HG03039 (cell line): ENCODE results near the gene CNTN5.
"Not testable (repeated sequence)": the region's sequence is repeated elsewhere in the genome, so short reads cannot be mapped to it uniquely, and the experiment has no call there.

Experiments
- ATAC-seq: cut with Tn5 transposase; IDR thresholded peaks from one replicate; pipeline ENCODE4 v1.9.1; 2021; ENCODE audit warnings: mild to moderate bottlenecking, moderate library complexity; ENCODE audit not compliant: unreplicated experiment

The CNTN5 gene

DNA sequence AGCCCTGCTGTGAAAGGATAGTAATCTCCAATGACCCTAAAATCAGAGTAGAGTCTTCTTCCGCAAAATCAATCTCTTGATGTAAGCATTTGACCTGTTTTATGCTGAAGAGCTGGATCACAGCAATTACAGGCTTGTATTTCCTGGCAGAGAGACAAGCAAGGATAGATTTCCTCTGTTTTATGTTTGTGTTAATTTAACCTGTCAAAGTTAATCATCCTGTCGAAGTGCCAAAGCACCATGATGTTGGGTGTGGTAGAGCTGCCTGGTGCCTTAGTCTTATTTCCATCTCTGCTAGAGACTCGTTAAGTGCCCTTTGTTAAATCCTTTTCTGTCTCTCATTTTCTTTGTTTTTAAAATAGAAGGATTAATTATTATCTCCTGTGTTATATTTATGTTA, 248.1 kb downstream of the CNTN5 start:
- ATAC-seq = no peak

DNA sequence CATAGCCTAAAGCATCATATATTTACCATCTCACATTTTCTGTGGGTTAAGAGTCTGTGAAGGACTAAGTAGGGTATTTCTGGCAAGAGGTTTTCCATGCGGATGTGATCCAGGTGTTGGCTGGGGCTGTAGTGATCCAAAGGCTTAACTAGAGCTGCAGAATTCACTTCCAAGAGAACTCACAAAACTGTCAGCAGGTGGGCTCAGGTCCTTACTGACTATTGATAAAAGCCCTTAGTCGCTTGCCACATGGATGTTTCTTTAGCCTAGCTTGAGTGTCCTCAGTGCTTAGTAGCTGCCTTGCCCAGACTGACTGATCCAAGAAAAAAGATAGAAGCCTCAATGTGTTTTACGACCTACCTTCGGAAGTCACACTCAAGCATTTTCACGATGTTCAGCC, 250.8 kb downstream of the CNTN5 start:
- ATAC-seq = no peak

DNA sequence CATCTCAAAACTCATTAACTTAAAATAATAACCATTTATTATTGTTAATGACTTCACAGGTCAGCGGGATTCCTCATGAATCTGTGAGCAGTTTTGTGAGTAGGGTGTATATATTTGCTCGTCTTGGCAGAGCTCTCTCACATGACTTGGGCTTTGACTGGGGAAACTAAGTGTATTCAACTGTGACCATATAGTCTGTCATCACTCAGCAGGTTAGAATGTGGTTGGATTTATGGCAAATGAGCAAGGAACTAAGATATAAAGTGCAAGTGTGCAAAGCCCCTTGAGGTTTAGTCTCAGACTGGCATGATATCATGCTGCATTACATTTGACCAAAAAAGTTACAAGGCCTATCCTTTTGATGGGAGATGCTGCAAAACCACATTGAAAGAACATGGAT, 254.8 kb downstream of the CNTN5 start:
- no peak for ATAC-seq

DNA sequence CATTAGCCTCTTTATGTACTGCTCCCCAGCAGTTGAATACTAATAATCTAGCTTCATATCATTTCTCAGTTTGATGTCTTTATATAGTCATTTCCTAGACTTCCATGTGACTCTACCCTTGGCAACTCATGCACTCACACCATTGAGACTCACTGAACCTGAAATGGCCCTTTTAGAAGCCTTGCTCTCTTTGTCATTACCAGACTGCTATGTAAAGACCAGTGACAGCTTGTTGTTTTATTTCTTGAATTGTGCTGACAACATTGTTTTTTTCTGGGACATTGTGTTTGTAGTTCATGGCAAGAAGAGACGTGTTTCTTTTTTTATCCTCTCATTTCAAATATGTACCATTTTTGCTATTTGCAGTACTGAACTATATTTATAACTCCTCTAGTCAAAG, 256.5 kb downstream of the CNTN5 start:
- no peak for ATAC-seq

DNA sequence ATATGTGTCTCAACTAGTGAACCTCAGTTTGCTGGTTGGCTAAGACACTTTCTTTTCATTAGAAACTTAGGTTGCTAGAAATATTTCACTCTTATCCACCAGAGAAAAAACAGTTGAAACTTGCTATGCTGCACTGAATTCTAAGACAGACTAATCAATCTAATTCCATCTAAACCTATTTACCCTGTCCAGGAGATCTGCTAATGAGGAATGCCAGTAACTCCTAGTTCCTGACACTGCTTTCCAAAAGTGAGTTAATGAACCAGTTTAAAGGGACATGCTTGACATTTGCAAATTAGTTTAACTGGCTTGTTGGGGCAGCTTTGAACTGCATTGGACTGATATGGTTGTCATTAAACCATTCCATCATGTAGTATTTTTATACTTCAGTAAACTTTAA, 258.5 kb downstream of the CNTN5 start:
- no peak for ATAC-seq

DNA sequence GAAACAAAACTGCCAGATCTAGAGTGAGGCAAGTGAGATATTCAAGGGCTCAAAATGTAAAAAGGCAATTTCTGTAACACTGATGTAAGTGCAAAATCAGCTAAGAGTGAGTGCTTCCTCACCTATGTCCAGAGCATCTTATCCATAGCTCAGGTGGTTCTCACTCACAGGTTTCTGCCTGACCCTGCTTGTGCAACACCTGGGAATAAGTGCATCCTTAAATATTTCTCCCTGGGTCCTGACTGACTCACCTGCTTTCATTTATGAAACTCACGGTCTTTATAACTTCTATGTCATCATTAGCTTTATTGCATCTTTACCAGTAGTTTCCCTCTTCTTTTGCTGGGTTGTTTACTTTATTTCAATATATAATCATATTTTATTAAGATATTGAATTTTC, 260.6 kb downstream of the CNTN5 start:
- ATAC-seq = no peak

DNA sequence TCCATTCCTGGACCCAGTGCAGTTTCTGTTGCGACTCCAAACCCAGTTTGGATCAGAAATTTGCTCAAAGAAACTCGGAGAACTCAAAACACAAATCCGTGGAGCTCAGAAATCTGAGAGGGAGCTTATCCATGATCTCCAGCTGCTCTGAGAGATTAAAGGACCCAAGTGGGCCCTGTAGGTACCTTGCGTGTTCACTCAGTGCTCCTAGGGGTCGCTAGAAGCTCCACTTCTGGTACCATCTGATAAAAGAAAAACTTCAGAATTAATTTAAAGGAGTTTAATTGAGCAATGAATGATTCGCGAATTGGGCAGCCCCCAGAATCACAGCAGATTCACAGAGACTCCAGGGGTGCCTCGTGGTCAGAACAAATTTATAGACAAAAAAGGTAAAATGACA, 277.2 kb downstream of the CNTN5 start:
- not testable (repeated sequence) for ATAC-seq

DNA sequence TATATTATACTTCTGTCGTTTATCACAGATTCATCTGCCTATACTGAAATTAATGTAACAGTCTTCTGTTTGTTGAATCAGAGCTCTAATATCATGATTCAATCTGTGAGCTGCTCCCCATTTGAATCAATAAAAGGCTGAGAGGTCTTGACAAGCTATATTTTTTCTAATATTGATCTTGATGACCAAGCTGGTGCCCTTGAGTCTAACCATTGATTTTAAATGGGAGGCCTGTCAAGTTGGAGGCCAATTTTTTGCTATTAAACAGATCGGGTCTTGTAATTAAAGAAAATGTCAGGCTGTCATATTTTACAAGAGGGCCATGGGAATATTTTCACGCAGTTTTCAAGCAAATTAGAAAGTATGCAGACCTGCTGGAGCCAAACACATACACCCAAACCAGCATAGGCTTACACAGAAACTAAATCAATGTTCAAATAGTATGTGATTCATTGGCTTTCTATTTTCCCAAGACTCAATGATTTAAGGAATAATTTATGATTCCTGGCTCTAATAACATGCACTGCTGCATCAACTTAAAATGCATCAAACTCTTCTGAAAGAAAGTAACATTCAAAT, 286.9 kb downstream of the CNTN5 start:
- ATAC-seq = no peak

DNA sequence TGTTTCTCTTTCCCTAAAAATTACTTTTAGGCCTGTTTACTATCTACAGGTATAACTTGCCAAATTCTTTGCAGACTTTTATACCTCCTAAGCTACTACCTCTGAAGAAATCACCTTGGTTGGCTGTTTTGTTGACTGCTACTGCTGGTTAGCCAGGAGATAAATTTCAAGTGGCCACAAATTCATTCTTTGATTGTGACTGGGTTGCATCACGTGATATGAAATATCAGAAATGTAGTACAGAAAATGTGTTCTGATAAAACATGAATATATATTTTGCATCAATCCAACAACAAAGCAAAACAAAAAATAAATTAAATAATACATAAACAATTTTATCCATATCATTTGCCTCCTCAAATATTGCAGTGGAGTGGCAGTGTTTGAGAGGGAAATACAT, 291.1 kb downstream of the CNTN5 start:
- no peak for ATAC-seq

DNA sequence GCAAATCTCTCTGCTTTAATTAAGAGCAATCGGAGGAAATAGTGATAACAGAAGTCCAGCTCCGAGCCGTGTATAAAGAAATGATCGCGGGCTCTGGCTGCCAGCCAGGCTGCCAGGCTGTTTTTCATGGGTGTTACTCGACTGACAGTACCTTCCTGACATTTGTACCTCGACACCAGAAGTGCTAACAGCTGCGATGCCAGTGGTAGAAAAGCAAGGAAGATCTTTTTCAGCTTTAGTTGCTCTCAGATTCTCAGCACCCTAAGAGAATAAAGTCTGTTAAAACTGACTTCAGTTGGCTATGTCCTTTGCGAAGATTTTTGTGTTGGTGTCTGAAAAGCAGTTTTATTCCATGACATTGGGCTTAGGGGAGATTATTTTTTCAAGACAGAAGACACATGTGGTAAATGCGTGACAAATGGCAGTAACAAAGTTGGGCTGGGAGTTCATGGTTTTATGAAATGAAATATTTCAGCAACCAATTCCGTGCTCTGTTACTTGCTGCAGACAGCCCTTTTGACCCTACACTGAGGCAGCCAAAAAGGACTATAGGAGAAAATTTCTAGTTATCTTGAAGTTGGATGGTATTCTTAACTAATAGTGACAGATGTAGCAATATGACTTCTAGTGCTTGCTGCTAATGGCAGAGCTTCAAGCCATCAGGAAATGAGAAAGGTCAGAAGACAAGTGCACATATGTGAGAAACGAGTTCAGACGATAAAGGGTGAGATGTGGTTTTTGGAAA, 296.2 kb downstream of the CNTN5 start:
- no peak for ATAC-seq

DNA sequence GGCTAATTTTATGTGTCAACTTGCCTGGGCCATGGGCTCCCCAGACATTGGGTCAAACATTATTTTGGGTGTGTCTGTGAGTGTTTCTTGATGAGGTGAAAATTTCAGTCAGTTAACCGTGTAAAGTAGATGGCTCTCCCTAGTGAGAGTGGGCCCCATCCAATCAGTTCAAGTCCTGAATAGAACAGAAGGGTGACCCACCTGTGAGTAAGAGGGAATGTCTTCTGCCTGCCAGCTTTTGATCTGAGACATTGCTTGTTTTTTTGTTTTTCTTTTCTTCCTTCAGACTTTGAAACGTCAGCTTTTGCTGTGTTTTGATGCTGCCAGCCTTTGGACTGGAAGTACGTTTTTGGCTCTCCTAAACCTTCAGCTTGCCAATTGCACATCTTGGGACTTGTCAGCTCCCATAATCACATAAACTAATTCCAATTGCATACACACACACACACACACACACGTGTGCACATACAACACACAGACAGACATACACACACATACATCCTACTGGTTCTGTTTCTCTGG, 300.1 kb downstream of the CNTN5 start:
- ATAC-seq = no peak

DNA sequence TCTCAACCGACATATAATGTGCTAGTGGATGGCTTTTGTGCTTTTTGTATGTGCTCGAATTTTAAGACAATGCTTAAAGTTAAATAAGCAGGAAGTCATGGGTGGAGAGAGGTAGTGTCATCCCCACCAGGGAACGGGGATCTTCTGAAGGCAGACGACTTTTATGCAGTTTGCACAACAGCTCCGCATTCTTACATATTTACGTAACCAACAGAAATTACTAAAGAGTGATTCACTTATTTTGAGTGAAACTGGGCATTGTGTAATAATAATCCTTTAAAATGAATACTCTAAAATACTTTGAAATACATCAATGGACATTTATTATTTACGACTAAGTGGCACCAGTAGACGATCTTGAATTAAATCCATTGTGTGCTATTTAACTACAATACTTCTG, 305.1 kb downstream of the CNTN5 start:
- no peak for ATAC-seq

DNA sequence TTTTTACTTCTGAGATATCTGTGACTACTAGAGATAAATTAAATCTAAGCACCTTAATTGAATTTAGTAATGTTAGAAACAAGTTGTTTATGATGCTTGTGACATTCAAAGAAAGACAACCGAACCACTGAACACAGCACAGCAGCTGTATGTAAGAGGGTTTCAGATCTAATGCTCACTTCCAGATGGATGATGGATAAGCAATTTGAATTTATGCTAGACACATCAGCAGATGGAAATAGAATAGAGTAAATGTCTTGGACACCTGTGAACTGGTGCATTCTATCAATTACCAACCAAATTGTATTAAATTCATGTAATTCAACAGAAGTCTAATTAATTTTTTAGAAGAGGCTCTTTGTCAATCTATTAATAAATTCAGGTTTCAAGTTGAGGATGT, 306.3 kb downstream of the CNTN5 start:
- ATAC-seq = no peak

DNA sequence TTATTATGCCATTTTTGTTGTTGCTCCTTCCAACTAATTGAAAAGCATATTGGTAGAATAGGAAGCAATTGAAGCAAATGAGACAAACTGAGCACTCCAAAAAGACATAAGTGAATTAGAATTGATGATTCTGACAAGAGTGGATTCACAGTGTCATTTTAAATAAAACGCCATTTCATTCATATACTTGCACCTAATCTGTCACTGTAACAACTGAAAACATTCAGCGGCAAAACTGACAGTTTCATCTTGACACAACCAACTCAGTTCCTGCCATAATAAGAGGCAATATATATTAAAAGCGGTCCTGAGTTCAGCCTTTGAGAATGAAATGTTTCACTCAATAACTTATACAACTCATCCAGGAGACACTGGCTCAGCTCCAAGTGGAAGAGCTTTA, 306.8 kb downstream of the CNTN5 start:
- ATAC-seq = no peak

DNA sequence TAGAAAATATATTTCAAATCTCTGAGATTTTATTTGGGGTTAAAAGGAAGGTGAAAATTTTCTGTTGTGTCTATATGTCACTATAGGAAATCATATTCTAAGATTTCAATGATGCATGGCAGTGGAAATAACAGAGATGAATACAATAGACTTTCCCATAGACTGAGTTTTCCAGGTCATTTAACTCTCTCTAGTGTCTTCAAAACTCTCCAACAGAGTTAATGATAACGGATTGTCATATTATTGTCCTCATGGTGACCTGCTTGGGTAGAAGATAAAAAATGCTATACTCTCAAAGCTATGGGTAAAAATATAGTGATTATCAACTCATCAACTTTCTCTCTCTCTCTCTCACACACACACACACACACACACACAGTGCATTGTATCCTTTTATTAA, 312.9 kb downstream of the CNTN5 start:
- ATAC-seq = no peak

DNA sequence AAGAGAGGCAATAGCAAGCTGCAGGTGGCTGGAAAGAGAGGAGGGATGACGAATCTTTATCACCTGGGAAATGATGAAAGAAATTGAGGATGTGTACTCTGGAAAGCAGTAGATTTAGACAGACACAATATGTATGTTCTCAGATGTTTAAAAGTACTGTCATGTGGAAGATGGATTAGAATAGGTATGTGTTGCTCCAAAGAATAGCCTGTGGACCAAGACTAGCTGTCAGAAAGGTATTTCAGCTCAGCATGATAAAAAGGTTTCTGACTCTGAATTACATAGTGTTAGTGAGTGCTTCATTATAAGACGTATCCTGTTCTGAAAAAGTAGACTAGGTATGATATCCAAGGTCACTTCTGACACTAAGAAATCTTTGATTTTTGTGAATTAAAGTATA, 322.4 kb downstream of the CNTN5 start:
- no peak for ATAC-seq

DNA sequence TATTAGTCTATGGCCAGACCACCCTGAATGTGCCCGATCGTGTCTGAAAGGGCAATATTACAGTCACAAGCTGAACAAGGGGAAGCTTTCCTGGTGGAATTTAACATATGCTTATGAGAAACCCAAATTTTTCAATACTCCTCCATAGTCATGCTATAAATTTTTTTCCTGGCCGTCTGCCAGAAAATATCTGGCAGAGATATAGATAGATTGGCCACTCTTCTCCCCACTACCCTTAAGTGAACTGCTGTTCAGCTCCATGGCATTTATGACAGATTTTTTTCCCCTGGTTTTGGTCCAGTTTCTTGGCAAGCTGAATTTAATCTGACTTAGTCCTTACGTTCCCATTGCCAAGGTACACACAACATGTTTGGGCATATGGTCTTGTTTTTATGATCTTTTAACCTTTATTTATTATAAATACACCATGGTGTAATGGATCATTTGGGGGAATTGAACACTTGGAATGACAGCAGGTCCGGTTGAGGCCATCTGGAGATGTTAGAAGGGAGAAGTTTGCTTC, 328.5 kb downstream of the CNTN5 start:
- ATAC-seq = no peak

DNA sequence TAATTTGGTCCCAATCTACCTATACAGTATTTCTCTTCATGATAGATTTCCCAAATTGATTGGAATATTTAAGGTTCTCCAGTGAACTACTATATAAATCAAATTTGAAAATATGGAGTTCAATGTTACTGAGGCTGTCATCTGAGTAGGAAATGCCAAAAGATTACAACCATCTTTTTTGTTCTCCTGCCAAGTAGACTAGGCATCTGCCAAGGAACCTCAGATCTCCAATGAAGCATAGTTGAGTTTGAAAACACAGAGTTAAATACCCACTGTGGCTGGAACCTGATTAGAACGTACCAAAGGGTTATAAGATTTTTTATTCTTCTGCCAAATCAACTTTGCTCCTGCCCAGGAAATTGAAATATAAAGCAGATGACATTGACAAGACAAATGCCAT, 330.9 kb downstream of the CNTN5 start:
- no peak for ATAC-seq

DNA sequence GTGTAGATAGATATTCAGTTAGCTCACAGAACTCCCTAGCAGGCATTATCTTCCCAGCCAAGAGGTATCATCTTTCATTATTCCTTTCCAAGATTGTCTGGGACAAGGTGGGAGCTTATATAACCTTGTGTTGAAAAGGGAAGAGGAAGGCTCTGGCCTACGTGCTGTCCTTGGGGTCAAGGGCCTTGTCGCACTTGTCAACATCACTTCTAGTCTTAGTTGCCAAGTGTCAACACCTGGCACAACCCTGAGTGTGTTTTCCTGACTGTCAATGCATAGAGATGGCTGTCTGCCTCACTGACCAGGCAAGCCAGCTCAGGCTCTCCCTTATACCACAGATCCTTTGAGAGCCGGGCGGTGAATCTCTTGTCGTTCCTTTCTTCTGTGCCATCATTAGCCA, 331.9 kb downstream of the CNTN5 start:
- no peak for ATAC-seq

DNA sequence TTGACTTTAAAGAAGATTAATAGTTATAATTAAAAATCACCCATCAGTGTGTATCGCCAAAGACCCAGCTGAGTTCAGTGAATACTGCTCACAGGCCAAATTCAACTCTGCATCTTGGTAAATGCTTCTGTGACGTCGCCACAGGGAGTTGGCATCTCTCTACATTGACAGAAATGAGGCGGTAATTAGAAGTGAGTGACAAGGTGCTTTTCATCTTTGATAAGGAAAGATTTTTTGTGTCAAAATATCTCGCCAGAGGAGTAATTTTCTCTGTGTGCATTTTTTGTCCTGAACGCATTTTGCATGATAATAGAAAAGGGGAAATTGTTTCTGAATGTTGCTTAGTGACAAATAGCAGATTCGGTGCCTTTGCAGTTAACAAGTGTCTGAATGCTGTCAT, 345.8 kb downstream of the CNTN5 start:
- no peak for ATAC-seq

DNA sequence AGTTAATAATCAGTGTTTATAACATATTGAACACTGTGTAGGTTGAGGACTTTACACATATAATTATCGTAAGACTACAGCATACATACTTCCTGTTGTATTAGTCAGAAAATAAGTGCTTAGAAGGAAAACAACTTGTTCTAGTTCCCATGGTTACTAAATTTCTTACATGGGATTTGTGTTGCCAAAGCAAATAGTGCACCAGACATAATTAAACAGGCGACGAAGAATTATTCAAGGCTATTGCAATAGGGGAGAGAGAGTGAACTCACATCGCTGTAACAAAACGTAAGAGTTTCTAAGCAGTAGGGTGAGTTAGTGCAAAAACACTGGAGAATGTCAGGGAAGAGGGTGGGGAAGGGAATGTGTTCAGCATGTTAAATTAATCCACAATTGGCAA, 347.8 kb downstream of the CNTN5 start:
- no peak for ATAC-seq

DNA sequence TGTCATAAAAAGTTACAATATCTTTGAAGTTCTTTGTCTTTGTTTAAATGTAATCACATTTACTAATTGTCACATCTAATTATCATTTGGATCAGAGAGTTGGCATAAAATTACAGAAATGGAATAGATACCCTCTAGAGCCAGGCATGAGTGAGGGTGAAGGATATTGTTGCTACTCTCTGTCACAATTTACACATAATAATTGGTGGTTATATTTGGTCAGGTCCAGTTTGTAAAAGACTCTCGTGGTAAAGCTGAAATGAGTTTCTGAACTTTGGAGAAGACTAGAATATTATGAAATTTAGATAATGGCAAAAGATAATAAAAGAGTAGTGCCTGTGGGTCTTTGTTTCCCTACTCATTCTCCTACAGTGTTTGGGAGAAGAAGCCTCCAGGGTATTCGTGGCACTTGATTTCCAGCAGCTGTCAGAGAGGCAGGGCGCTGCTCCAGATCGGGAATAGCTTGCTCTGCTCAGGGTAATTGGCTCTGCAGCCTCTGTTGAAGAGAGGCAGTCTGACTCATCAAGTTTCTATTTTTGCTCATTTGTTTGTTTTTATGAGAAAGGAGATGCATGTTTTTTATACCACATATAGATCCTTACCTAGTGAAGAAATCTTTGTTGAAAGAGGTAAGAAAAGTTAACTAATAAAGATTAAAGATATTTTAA, 349.9 kb downstream of the CNTN5 start:
- no peak for ATAC-seq
